PFSK-1 (cell line): ENCODE measurements around the gene UNCX.

Experiments used
- FOXP2 ChIP-seq: optimal IDR thresholded peaks from 2 replicates; pipeline ENCODE3; 2011; ENCODE audit warnings: borderline replicate concordance, control low read depth, inconsistent platforms; ENCODE audit not compliant: insufficient read depth; ENCODE audit errors: extremely low read length, extremely low read depth
- POLR2AphosphoS5 ChIP-seq: IDR thresholded peaks from 2 replicates; pipeline ENCODE4 v1.6.1; 2012; ENCODE audit warnings: low read depth, mild to moderate bottlenecking, control low read depth, low read length, moderate library complexity
- SIN3A ChIP-seq: IDR thresholded peaks from 2 replicates; pipeline ENCODE4 v1.6.1; 2012; ENCODE audit warnings: mild to moderate bottlenecking, low read length, moderate library complexity, borderline replicate concordance; ENCODE audit not compliant: insufficient read depth
- TAF1 ChIP-seq: IDR thresholded peaks from 2 replicates; pipeline ENCODE4 v1.6.1; 2012; ENCODE audit warnings: low read length, control low read depth, borderline replicate concordance; ENCODE audit not compliant: insufficient read depth
- TF ChIP-seq, protein P1 (sequence below), 2 experiments: IDR thresholded peaks; 2 replicates each; pipeline versions ENCODE4 v1.6.1 to v1.8.0; 2011 to 2012; ENCODE audit warnings: low read depth in 2 of 2, low read length in 2 of 2, control low read depth in 1 of 2, inconsistent platforms in 1 of 2, mild to moderate bottlenecking in 1 of 2, moderate library complexity in 1 of 2; ENCODE audit not compliant: insufficient read depth in 1 of 2

Gene UNCX

DNA sequence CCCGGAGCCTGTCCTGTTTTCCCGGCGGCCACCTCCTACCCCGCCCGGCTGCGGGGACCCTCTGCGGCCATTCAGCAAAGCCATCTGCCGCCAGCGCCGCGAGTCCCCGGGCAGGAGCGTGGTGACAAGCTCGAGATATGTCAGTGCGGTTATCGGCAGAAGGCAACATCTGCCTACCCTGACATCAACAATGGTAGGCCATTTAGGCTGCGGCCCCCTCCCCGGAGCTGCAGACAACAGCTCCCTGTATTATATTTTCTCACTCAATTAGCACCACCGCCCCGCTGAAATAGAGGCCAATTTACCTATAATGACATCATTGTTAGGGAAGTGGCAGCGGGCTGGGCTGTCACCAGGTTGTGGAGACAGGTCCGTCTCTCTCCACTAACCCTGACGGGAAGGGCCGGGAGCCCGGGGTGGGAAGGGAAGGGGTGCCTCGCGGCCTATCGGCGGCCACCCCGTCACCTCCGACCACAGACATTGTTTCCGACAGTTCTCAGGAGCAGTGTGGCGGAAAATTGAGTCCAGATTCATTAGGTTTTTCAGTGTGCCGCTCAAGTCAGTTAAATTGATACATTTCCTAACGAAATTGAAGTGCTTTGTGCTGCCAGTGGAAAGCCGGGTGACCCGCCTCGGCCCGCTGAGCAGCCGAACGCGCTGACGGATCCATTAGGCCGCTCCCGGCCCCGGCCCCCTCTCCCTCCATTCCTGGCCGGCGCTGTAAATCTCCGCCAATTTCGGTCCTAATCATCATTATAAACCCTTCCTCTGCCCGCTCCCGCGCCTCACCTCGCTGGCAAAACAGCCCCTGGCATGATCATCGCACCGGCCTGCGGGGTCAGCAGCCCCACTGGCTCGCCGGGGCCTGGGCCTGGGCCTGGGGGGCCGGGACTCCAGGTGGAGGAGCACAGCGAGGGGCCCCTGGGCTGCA, 43.0 kb downstream of the UNCX start:
- no peak for TF ChIP-seq SIN3A
- TF ChIP-seq TAF1: no peak
- TF ChIP-seq, protein P1, sequence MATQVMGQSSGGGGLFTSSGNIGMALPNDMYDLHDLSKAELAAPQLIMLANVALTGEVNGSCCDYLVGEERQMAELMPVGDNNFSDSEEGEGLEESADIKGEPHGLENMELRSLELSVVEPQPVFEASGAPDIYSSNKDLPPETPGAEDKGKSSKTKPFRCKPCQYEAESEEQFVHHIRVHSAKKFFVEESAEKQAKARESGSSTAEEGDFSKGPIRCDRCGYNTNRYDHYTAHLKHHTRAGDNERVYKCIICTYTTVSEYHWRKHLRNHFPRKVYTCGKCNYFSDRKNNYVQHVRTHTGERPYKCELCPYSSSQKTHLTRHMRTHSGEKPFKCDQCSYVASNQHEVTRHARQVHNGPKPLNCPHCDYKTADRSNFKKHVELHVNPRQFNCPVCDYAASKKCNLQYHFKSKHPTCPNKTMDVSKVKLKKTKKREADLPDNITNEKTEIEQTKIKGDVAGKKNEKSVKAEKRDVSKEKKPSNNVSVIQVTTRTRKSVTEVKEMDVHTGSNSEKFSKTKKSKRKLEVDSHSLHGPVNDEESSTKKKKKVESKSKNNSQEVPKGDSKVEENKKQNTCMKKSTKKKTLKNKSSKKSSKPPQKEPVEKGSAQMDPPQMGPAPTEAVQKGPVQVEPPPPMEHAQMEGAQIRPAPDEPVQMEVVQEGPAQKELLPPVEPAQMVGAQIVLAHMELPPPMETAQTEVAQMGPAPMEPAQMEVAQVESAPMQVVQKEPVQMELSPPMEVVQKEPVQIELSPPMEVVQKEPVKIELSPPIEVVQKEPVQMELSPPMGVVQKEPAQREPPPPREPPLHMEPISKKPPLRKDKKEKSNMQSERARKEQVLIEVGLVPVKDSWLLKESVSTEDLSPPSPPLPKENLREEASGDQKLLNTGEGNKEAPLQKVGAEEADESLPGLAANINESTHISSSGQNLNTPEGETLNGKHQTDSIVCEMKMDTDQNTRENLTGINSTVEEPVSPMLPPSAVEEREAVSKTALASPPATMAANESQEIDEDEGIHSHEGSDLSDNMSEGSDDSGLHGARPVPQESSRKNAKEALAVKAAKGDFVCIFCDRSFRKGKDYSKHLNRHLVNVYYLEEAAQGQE (IDR thresholded peaks at IDR 0.05; ENCODE audit: insufficient read depth in 1 of 2, low read depth in 2 of 2, low read length in 2 of 2): no peak
- TF ChIP-seq FOXP2: no peak
- TF ChIP-seq POLR2AphosphoS5: no peak

DNA sequence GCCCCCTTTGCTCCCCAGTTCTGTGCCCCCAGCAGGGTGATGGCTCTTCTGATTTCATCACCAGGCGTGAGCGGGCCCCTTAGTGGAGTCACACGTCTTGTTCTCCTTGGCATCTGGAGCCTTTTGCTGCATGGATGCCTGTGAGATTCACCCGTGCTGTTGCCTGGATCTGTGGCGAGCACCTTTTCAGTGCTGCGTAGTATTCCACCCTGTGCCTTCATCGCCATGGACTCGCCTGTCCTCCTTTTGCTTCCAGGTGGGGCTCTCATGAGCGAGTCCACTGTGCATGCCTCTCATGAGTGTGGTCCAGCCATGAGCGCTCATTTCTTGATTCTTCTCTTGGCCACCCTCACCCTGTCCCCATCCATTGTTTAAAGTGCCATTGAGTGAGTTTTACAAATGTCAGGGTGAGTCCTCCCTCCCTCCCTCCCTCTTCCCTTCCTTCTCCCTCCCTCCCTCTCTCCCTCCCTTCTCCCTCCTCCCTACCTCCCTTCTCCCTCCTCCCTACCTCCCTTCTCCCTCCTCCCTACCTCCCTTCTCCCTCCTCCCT, 44.0 kb downstream of the UNCX start:
- TF ChIP-seq POLR2AphosphoS5: no peak
- TF ChIP-seq FOXP2: no peak
- TF ChIP-seq SIN3A: no peak

DNA sequence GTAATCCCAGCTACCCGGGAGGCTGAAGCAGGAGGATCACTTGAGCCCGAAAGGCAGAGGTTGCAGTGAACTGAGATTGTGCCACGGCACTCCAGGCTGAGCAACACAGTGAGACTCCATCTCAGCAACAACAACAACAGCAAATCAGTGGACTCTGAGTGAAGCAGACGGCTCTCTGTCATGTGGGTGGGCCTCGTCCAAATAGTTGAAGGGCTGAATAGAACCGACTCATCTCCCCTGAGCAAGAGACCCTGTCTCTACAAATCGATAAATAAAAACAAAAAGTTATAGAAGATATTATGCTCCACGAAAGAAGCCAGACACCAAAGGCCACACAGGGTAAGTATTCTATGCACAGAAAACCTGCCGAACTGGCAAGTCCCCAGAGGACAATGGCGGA, 45.9 kb downstream of the UNCX start:
- TF ChIP-seq TAF1 (no peak), FOXP2 (no peak), POLR2AphosphoS5 (no peak), SIN3A (no peak)
- TF ChIP-seq, protein P1 (IDR thresholded peaks at IDR 0.05; ENCODE audit: insufficient read depth in 1 of 2, low read depth in 2 of 2, low read length in 2 of 2): no peak

DNA sequence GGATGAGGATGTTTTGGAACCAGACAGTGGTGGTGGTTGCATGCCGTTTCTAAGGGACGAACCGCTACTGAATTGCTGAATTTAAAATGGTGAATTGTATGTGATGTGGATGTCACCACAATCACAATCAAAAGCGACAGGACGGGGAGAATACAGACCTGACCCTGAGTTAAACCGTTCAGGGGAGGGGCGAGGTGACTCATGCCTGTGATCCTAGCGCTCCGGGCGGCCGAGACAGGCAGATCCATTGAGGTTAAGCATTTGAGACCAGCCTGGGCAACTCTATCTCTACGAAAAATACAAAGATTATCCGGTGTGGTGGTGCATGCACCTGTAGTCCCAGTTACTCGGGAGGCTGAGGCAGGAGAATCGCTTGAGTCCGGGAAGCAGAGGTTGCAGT, 46.4 kb downstream of the UNCX start:
- TF ChIP-seq TAF1: no peak
- TF ChIP-seq FOXP2: no peak
- no peak for TF ChIP-seq POLR2AphosphoS5

DNA sequence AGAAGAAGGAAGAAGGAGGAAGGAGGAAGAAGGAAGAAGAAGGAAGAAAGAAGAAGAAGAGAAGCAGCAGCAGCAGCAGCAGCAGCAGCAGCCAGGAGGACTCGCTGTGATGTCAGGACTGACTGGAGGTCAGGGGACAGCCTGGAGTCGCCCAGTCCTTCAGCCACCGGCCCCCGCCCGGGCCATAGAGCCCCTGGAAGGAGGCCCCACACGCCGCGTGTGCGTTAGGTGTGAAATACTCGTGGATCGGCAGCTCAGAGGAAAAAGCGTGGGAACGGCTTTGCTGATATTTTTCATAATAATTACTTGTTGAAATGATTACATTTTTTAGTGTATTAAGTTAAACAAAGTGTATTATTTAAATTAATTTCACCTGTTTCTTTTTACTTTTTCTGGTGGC, 48.4 kb downstream of the UNCX start:
- TF ChIP-seq FOXP2: no peak

DNA sequence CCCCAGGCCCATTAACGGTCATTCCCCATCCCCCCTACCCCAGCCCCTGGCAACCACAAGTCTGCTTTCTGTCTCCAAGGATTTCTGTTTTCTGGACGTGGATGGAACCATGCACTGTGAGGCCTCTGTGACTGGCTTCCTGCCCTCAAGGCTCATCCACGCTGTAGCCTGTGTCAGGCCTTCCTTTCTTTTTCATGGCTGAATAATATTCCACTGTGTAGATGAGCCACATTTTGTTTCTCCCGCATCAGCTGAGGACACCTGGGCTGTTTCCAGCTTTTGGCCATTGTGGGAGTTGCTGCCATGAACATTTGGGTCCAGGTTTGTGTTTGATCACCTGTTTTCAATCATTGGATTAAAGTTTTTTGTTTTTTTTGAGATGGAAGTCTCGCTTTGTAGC, 50.0 kb downstream of the UNCX start:
- TF ChIP-seq POLR2AphosphoS5 (no peak), SIN3A (no peak), TAF1 (no peak), FOXP2 (no peak)
- TF ChIP-seq, protein P1 (IDR thresholded peaks at IDR 0.05; ENCODE audit: insufficient read depth in 1 of 2, low read depth in 2 of 2, low read length in 2 of 2): no peak
